A673 (cell line): Measurements from ENCODE around the gene MTG2. TPM values are rescaled to one million over a fixed set of nuclear protein-coding genes. Genes with fewer than 3 reads are reported as not detected.

Source experiments
- BruUV-seq: library from RNA; stranded (reverse); fragments of 400-500 nt; replicated peaks from 2 replicates; lab custom pipeline; 2021; lab: Mats Ljungman, UMichigan
- CTCF ChIA-PET: fragments of 300-600 bp; sonication (Branson Sonifier 250); formaldehyde crosslinking; loops from one replicate; lab custom pipeline; 2022; ENCODE audit warnings: antibody characterized with exemption; lab: Charles Lee
- POLR2A ChIA-PET: fragments of 300-600 bp; sonication (Branson Sonifier 250); formaldehyde crosslinking; loops from one replicate; lab custom pipeline; 2022; ENCODE audit warnings: antibody characterized with exemption; ENCODE audit not compliant: low non-redundant PET; lab: Charles Lee
- DNase-seq: peaks from one replicate; pipeline ENCODE4 v3.0.0-alpha.2; 2015; ENCODE audit warnings: low spot score
- H3K27ac ChIP-seq: fragments of 200-600 bp; sonication (generic); 2 replicates; pipeline ENCODE4 v1.5.1; 2016; ENCODE audit warnings: mixed run types, low read depth, mild to moderate bottlenecking, mixed read lengths, antibody characterized with exemption, low read length; ENCODE audit not compliant: poor library complexity, severe bottlenecking
- H3K27me3 ChIP-seq: fragments of 200-600 bp; sonication (generic); replicated peaks from 2 replicates; pipeline ENCODE4 v1.6.1; 2017; ENCODE audit warnings: mixed run types, low read depth, mild to moderate bottlenecking, mixed read lengths, antibody characterized with exemption, low read length; ENCODE audit not compliant: insufficient read depth, poor library complexity
- H3K36me3 ChIP-seq: fragments of 200-600 bp; sonication (generic); 2 replicates; pipeline ENCODE4 v1.6.1; 2016; ENCODE audit warnings: mixed run types, mild to moderate bottlenecking, mixed read lengths, antibody characterized with exemption, low read length; ENCODE audit not compliant: insufficient read depth, poor library complexity, severe bottlenecking
- H3K4me1 ChIP-seq: fragments of 200-600 bp; sonication (generic); 2 replicates; pipeline ENCODE4 v1.6.1; 2017; ENCODE audit warnings: mixed run types, mild to moderate bottlenecking, mixed read lengths, antibody characterized with exemption, low read length; ENCODE audit not compliant: insufficient read depth, poor library complexity, severe bottlenecking
- H3K4me3 ChIP-seq: fragments of 200-600 bp; sonication (generic); 2 replicates; pipeline ENCODE4 v1.5.1; 2016; ENCODE audit warnings: low read depth, mixed run types, mild to moderate bottlenecking, mixed read lengths, low read length; ENCODE audit not compliant: poor library complexity, severe bottlenecking
- H3K9me3 ChIP-seq: fragments of 200-600 bp; sonication (generic); 2 replicates; pipeline ENCODE4 v1.6.1; 2016; ENCODE audit warnings: mixed run types, low read depth, mild to moderate bottlenecking, mixed read lengths, antibody characterized with exemption, low read length; ENCODE audit not compliant: poor library complexity, severe bottlenecking
- CTCF ChIP-seq: fragments of 300-800, 200-600 bp; sonication (generic); conservative IDR thresholded peaks from 2 replicates; pipeline ENCODE4 v1.5.1; 2017; ENCODE audit warnings: low read depth, mild to moderate bottlenecking, antibody characterized with exemption, low read length, moderate library complexity, mixed read lengths
- EZH2 ChIP-seq: fragments of 200-600 bp; sonication (generic); IDR thresholded peaks from 2 replicates; pipeline ENCODE4 v1.6.1; 2017; ENCODE audit warnings: borderline replicate concordance, low read depth, mild to moderate bottlenecking, mixed read lengths, antibody characterized with exemption, low read length; ENCODE audit not compliant: poor library complexity, severe bottlenecking
- intact Hi-C: fragments of 100-400 bp; cut with micrococcal nuclease; formaldehyde crosslinking; loops from one replicate; pipeline ENCODE4 v1.10.0; 2022; ENCODE audit not compliant: unreplicated experiment
- total RNA-seq: library from RNA; stranded (reverse); gene quantifications from 2 replicates; pipeline ENCODE4 v1.2.3, GENCODE V29; 2021

Gene MTG2
- total RNA-seq, 1 experiment from 2014 or later: 40.9 TPM

GRCh38 chr20:62252342-62252966, 69.6 kb downstream of the MTG2 start:
- Histone ChIP-seq H3K4me3 (no peak overlapping the region), H3K36me3 (no peaks in the 10 kb centered on the region), H3K4me1 (no peaks in the 10 kb centered on the region), H3K27ac (no peak overlapping the region), H3K9me3 (no peaks in the 10 kb centered on the region), H3K27me3 (no peaks in the 10 kb centered on the region)
- ChIA-PET CTCF (no interaction called here), POLR2A (no interaction called here)
- DNase-seq: no peak
- intact Hi-C loops: no loop called here
- no peak for TF ChIP-seq EZH2
- no peak for TF ChIP-seq CTCF
- no TSS peak for BruUV-seq

Other genes with a start within 250 kb of the MTG2 start
- 32.7 and 37.0 TPM in 2 replicates for gene TAF4, start 117.1 kb upstream of the MTG2 start, total RNA-seq
- gene LSM14B, start 60.6 kb upstream of the MTG2 start, total RNA-seq: 72.5 and 80.2 TPM in 2 replicates
- gene PSMA7, start 39.6 kb upstream of the MTG2 start, total RNA-seq: 555 and 593 TPM in 2 replicates
- gene SS18L1, start 39.3 kb upstream of the MTG2 start, total RNA-seq: 34.7 and 39.6 TPM in 2 replicates
- gene HRH3, start 37.2 kb downstream of the MTG2 start, total RNA-seq: 0.22 TPM in 1 of 2 replicates, not detected in the other
- gene OSBPL2, start 55.5 kb downstream of the MTG2 start, total RNA-seq: 26.3 and 32.1 TPM in 2 replicates
- gene ADRM1, start 120.0 kb downstream of the MTG2 start, total RNA-seq: 218 and 252 TPM in 2 replicates
- 4.2 and 13.2 TPM in 2 replicates for gene LAMA5, start 184.3 kb downstream of the MTG2 start, total RNA-seq
- gene RPS21, start 204.1 kb downstream of the MTG2 start, total RNA-seq: 1,502 and 1,506 TPM in 2 replicates
- 11.8 and 14.1 TPM in 2 replicates for gene CABLES2, start 224.3 kb downstream of the MTG2 start, total RNA-seq
- not detected in 2 replicates for gene RBBP8NL, start 244.5 kb downstream of the MTG2 start, total RNA-seq